HG03378 (cell line): ENCODE data around the gene MYH16.
"Not testable (repeated sequence)": the region's sequence is repeated elsewhere in the genome, so short reads cannot be mapped to it uniquely, and the experiment has no call there.

Experiments used
- ATAC-seq: cut with Tn5 transposase; IDR thresholded peaks from one replicate; pipeline ENCODE4 v1.9.1; 2021; ENCODE audit warnings: mild to moderate bottlenecking, moderate library complexity; ENCODE audit not compliant: unreplicated experiment

Gene MYH16

GRCh38 chr7:99257675-99258074 lies 15.0 kb upstream of the MYH16 start:
- ATAC-seq, result no peak

GRCh38 chr7:99258501-99258900 lies 14.1 kb upstream of the MYH16 start:
- ATAC-seq, result no peak

GRCh38 chr7:99260395-99260794 lies 12.2 kb upstream of the MYH16 start:
- ATAC-seq, result no peak

GRCh38 chr7:99261646-99262045 lies 11.0 kb upstream of the MYH16 start:
- ATAC-seq, result no peak

GRCh38 chr7:99265848-99266480 lies 6.7 kb upstream of the MYH16 start:
- no peak for ATAC-seq

- ATAC-seq, result no peak
Measured at GRCh38 chr7:99267481-99267840, 5.2 kb upstream of the MYH16 start.

- ATAC-seq, result no peak
Measured at GRCh38 chr7:99267841-99268576, 4.6 kb upstream of the MYH16 start.

GRCh38 chr7:99268577-99268908 lies 4.1 kb upstream of the MYH16 start:
- ATAC-seq, result no peak

GRCh38 chr7:99270702-99271101 lies 1.9 kb upstream of the MYH16 start:
- ATAC-seq, result no peak

- ATAC-seq, result not testable (repeated sequence)
Measured at GRCh38 chr7:99273561-99273960, 922 bp downstream of the MYH16 start.

- not testable (repeated sequence) for ATAC-seq
Measured at GRCh38 chr7:99274908-99275307, 2.3 kb downstream of the MYH16 start.

- no peak for ATAC-seq
Measured at GRCh38 chr7:99275496-99275895, 2.9 kb downstream of the MYH16 start.

- no peak for ATAC-seq
Measured at GRCh38 chr7:99278180-99278579, 5.5 kb downstream of the MYH16 start.

GRCh38 chr7:99284165-99284564 lies 11.5 kb downstream of the MYH16 start:
- ATAC-seq, result not testable (repeated sequence)

GRCh38 chr7:99287779-99288534 lies 15.3 kb downstream of the MYH16 start:
- no peak for ATAC-seq

GRCh38 chr7:99289185-99289584 lies 16.5 kb downstream of the MYH16 start:
- ATAC-seq, result no peak

- ATAC-seq, result not testable (repeated sequence)
Measured at GRCh38 chr7:99290148-99290547, 17.5 kb downstream of the MYH16 start.

- ATAC-seq, result no peak
Measured at GRCh38 chr7:99290980-99291607, 18.5 kb downstream of the MYH16 start.

- no peak for ATAC-seq
Measured at GRCh38 chr7:99292127-99292526, 19.5 kb downstream of the MYH16 start.

GRCh38 chr7:99293167-99293566 lies 20.5 kb downstream of the MYH16 start:
- no peak for ATAC-seq

GRCh38 chr7:99293650-99294049 lies 21.0 kb downstream of the MYH16 start:
- ATAC-seq, result no peak

GRCh38 chr7:99296471-99296870 lies 23.8 kb downstream of the MYH16 start:
- ATAC-seq, result no peak
